Hepatocyte (in vitro differentiated cells): ENCODE data around the gene TJP2. TPM values are rescaled to one million over a fixed set of nuclear protein-coding genes. Genes with fewer than 3 reads are reported as not detected.

Experiments used
- DNase-seq: peaks from one replicate; pipeline ENCODE4 v3.0.0-alpha.2; 2016; ENCODE audit warnings: low spot score
- H2AFZ ChIP-seq: fragments of 200-600 bp; sonication (generic); 2 replicates; pipeline ENCODE4 v1.6.0; 2016; ENCODE audit warnings: antibody characterized with exemption, mild to moderate bottlenecking
- H3K27ac ChIP-seq: fragments of 200-600 bp; sonication (generic); 2 replicates; pipeline ENCODE4 v1.5.1; 2016; ENCODE audit warnings: mild to moderate bottlenecking
- H3K27me3 ChIP-seq: fragments of 200-600 bp; sonication (generic); 2 replicates; pipeline ENCODE4 v1.6.1; 2016
- H3K36me3 ChIP-seq: fragments of 200-600 bp; sonication (generic); replicated peaks from 2 replicates; pipeline ENCODE4 v1.5.1; 2016; ENCODE audit warnings: low read depth; ENCODE audit not compliant: insufficient read depth
- H3K4me1 ChIP-seq: fragments of 200-600 bp; sonication (generic); 2 replicates; pipeline ENCODE4 v1.5.1; 2016; ENCODE audit warnings: mild to moderate bottlenecking, moderate library complexity; ENCODE audit not compliant: insufficient read depth
- H3K4me2 ChIP-seq: fragments of 200-600 bp; sonication (generic); 2 replicates; pipeline ENCODE4 v1.6.0; 2016
- H3K4me3 ChIP-seq: fragments of 200-600 bp; sonication (generic); 2 replicates; pipeline ENCODE4 v1.5.1; 2016; ENCODE audit warnings: mild to moderate bottlenecking
- H3K79me2 ChIP-seq: fragments of 200-600 bp; sonication (generic); 2 replicates; pipeline ENCODE4 v1.6.0; 2017; ENCODE audit warnings: mild to moderate bottlenecking
- H3K9me2 ChIP-seq: fragments of 200-600 bp; sonication (generic); replicated peaks from 2 replicates; pipeline ENCODE4 v1.6.0; 2017; ENCODE audit warnings: mild to moderate bottlenecking; ENCODE audit not compliant: insufficient read depth
- H3K9me3 ChIP-seq: fragments of 200-600 bp; sonication (generic); 2 replicates; pipeline ENCODE4 v1.5.1; 2016; ENCODE audit warnings: low read depth, mild to moderate bottlenecking
- H4K20me1 ChIP-seq: fragments of 200-600 bp; sonication (generic); 2 replicates; pipeline ENCODE4 v1.6.0; 2016; ENCODE audit warnings: mild to moderate bottlenecking; ENCODE audit not compliant: insufficient read depth, poor library complexity, severe bottlenecking
- EZH2 ChIP-seq: fragments of 200-600 bp; sonication (generic); IDR thresholded peaks from 2 replicates; pipeline ENCODE4 v1.6.1; 2016; ENCODE audit warnings: antibody characterized with exemption, mild to moderate bottlenecking, borderline replicate concordance
- EZH2phosphoT487 ChIP-seq: fragments of 200-600 bp; sonication (generic); IDR thresholded peaks from one replicate; pipeline ENCODE4 v1.6.1; 2018; ENCODE audit warnings: antibody characterized with exemption, mild to moderate bottlenecking, low read depth, moderate library complexity; ENCODE audit not compliant: unreplicated experiment, severe bottlenecking
- WGBS: methylation state at CpG from one replicate; pipeline ENCODE4 v1.1.6; 2016; ENCODE audit warnings: low lambda C conversion rate; ENCODE audit errors: missing lambda C conversion rate; 5-methylcytosine and 5-hydroxymethylcytosine counted together
- polyA plus RNA-seq: library from polyadenylated mRNA; unstranded; fragments of >200 nt; fragmentation: Nextera tagmentation; extraction: Ambion mirVana; gene quantifications from 2 replicates; pipeline ENCODE4 v1.2.1, GENCODE V29; 2016
- total RNA-seq: library from RNA; depleted of rRNA; stranded (reverse); fragments of >200 nt; gene quantifications from 2 replicates; pipeline ENCODE4 v1.2.3, GENCODE V29; 2014
- TF ChIP-seq, protein P1 (sequence below): fragments of 200-600 bp; sonication (generic); IDR thresholded peaks from 2 replicates; pipeline ENCODE4 v1.5.1; 2016; ENCODE audit warnings: antibody characterized with exemption, mild to moderate bottlenecking; ENCODE audit not compliant: poor library complexity

The TJP2 gene
- total and polyA plus RNA-seq, 2 experiments from 2014 or later: 67.2 to 131 TPM

DNA sequence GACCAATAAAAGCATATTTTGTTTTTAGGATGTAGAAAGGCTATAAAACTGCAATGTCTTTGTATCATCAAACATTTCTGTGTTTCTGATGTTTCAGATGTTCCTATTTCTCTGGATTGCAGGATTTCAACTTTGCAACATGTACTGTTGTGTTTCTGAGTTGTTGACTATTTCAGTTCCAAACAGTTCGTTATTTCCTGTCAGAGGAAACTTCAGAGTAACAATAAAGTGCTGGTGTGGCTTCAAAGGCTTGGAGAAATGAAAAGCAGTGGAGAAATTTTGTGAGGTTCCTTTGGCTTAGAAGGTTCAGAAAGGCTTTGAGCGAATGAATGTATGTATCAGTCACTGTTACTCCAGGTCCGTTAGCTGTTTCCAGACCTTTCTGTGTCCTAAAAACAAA, 17.2 kb downstream of the TJP2 start:
- H3K27ac ChIP-seq: no peak overlapping the region
- peaks cover 58% of the 10 kb centered on the region for H3K4me1 ChIP-seq

DNA sequence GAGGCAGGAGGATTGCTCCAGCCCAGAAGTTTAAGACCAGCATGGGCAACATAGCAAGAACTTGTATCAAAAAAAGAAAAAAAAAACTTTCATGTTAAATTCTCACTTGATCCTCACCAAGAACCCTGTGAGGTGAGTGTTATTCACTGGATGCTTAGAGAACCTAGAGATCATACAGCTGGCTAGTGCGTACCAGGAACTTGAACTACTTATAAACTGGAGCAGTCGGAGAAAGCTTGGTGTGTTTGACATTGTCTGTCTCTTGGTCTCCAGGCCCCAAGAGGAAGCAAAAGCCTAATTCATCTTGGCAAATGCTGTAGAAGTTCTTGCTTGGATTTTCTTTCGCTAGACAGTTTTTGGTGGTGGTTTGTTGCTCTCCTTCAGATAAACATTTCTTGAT, 18.1 kb downstream of the TJP2 start:
- H3K4me2 ChIP-seq: no peak overlapping the region
- no peak for TF ChIP-seq EZH2phosphoT487
- peaks cover 16% of the 10 kb centered on the region for H4K20me1 ChIP-seq
- WGBS: 88% methylated on average over 3 of the region's 3 CpGs
- peaks cover 96% of the 10 kb centered on the region for H3K79me2 ChIP-seq
- no peak overlapping the region for H3K4me3 ChIP-seq
- H3K36me3 ChIP-seq: no peaks in the 10 kb centered on the region
- H3K9me2 ChIP-seq: no peaks in the 10 kb centered on the region
- no peaks in the 10 kb centered on the region for H3K27me3 ChIP-seq
- no peak for DNase-seq
- peaks cover 49% of the 10 kb centered on the region for H3K4me1 ChIP-seq
- no peaks in the 10 kb centered on the region for H3K9me3 ChIP-seq
- H3K27ac ChIP-seq: no peak overlapping the region
- H2AFZ ChIP-seq: no peak overlapping the region

More for the DNA sequence above, 17.2 kb downstream of the TJP2 start:
- no peak for DNase-seq
- no peak overlapping the region for H3K4me3 ChIP-seq
- H4K20me1 ChIP-seq: peaks cover 16% of the 10 kb centered on the region
- 77% methylated on average over 3 of the region's 3 CpGs for WGBS
- no peaks in the 10 kb centered on the region for H3K9me3 ChIP-seq
- no peaks in the 10 kb centered on the region for H3K9me2 ChIP-seq
- H3K36me3 ChIP-seq: no peaks in the 10 kb centered on the region
- H3K27me3 ChIP-seq: no peaks in the 10 kb centered on the region
- H3K4me2 ChIP-seq: no peak overlapping the region
- H2AFZ ChIP-seq: no peak overlapping the region
- peaks cover 90% of the 10 kb centered on the region for H3K79me2 ChIP-seq
- TF ChIP-seq EZH2 (no peak), EZH2phosphoT487 (no peak)
- TF ChIP-seq, protein P1, sequence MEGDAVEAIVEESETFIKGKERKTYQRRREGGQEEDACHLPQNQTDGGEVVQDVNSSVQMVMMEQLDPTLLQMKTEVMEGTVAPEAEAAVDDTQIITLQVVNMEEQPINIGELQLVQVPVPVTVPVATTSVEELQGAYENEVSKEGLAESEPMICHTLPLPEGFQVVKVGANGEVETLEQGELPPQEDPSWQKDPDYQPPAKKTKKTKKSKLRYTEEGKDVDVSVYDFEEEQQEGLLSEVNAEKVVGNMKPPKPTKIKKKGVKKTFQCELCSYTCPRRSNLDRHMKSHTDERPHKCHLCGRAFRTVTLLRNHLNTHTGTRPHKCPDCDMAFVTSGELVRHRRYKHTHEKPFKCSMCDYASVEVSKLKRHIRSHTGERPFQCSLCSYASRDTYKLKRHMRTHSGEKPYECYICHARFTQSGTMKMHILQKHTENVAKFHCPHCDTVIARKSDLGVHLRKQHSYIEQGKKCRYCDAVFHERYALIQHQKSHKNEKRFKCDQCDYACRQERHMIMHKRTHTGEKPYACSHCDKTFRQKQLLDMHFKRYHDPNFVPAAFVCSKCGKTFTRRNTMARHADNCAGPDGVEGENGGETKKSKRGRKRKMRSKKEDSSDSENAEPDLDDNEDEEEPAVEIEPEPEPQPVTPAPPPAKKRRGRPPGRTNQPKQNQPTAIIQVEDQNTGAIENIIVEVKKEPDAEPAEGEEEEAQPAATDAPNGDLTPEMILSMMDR: no peak

DNA sequence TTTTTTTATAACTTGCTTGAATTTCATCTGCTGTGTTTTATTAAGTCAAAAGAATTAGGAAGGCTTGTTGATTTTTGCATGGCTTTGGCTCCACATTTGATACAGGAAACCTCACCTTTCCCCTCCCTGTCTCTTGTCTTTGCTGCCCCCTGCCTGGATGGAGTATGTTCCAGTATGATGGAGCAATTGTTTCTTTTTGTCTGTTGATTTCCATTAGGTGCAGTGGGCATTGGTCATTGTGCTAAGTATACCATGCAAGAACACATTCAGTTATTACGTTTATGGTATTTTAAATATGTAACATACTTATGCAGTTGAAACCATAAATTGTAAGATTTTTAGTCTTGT, 19.6 kb downstream of the TJP2 start:
- peaks cover 40% of the 10 kb centered on the region for H3K4me1 ChIP-seq
- no peak overlapping the region for H3K4me3 ChIP-seq
- no peaks in the 10 kb centered on the region for H3K27me3 ChIP-seq
- no peaks in the 10 kb centered on the region for H3K36me3 ChIP-seq
- H4K20me1 ChIP-seq: peaks cover 16% of the 10 kb centered on the region
- H3K9me2 ChIP-seq: no peaks in the 10 kb centered on the region
- H3K79me2 ChIP-seq: peaks cover 94% of the 10 kb centered on the region
- H3K27ac ChIP-seq: no peak overlapping the region
- no peak overlapping the region for H3K4me2 ChIP-seq
- TF ChIP-seq EZH2phosphoT487 (no peak), EZH2 (no peak)
- TF ChIP-seq, protein P1: no peak
- H2AFZ ChIP-seq: no peak overlapping the region
- H3K9me3 ChIP-seq: no peaks in the 10 kb centered on the region
- 74% methylated on average over 1 of the region's 1 CpG for WGBS
- DNase-seq: no peak

DNA sequence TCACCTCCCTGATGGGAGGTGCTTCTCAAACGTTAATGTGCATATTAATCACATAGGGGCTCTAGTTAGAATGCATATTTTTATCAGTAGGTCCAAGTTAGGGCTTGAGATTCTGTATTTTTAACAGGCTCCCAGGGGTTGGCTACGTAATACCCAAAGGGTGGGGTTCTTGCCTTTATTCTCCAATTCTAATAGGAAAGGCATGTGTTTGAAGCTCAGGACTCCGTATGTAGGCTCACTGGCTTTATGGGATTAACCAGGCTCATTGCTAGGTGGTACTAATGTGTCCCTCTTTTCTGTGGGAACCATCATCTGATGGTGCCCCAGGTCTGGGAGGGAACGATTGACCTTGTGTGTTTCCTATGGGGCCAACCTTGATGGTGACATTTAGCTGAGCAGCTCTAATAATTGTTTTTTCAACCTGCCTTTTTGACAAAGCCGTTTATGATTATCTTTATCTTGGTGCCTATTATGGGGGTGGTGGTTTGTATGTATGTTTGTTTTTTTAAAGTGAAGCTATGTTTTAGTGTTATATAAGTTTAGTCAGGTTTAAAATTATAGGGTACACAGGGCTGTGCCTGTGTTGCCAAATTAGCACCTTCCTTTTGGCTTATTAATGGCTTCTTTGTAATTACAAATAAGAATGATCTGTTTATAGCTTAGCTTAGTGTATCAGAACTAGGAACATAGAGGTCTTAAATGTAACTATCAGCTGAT, 20.8 kb downstream of the TJP2 start:
- Histone ChIP-seq H3K9me2 (no peaks in the 10 kb centered on the region), H3K79me2 (peaks cover 92% of the 10 kb centered on the region), H3K36me3 (no peaks in the 10 kb centered on the region), H2AFZ (no peak overlapping the region), H3K27me3 (no peaks in the 10 kb centered on the region), H3K4me3 (no peak overlapping the region), H4K20me1 (peaks cover 16% of the 10 kb centered on the region), H3K27ac (no peak overlapping the region), H3K9me3 (no peaks in the 10 kb centered on the region), H3K4me1 (peaks cover 33% of the 10 kb centered on the region), H3K4me2 (no peak overlapping the region)
- TF ChIP-seq EZH2phosphoT487: no peak
- TF ChIP-seq, protein P1: no peak
- no peak for TF ChIP-seq EZH2
- 69% methylated on average over 5 of the region's 5 CpGs for WGBS
- DNase-seq: no peak
